Measurements from ENCODE around the gene PRPF40A. TPM values are rescaled to one million over a fixed set of nuclear protein-coding genes. Genes with fewer than 3 reads are reported as not detected.

Gene PRPF40A
- total and polyA plus RNA-seq, 10 of the 15 experiments (the other 5 are each of a cell fraction or from before 2014, with no cell fraction given) = 97.8 to 197 (median 144) TPM

- TF ChIP-seq ZBTB4 (CRISPR knock-in tag; IDR thresholded peaks at IDR 0.05) = no peak
- TF ChIP-seq CEBPB (IDR thresholded peaks at IDR 0.05; ENCODE audit: borderline replicate concordance in 1 of 2, low read depth in 2 of 2, low read length in 2 of 2) = no peak
- TF ChIP-seq MYB (IDR thresholded peaks at IDR 0.05; ENCODE audit: borderline replicate concordance, low read depth, low read length) = no peak
- TF ChIP-seq POLR2AphosphoS2 (IDR thresholded peaks at IDR 0.05; ENCODE audit: low read depth, low read length) = peak; percentile 70
- TF ChIP-seq MLLT1 (IDR thresholded peaks at IDR 0.05) = no peak; the same call in 1 of the 2 replicates
- no peak for TF ChIP-seq EZH2 (IDR thresholded peaks at IDR 0.05; ENCODE audit: borderline replicate concordance, control insufficient read depth, low read depth, low read length)
- no peak; the same call in 1 of the 2 replicates for TF ChIP-seq RB1 (IDR thresholded peaks at IDR 0.05; ENCODE audit: borderline replicate concordance)
- TF ChIP-seq TCF3 (IDR thresholded peaks at IDR 0.05; ENCODE audit: borderline replicate concordance, insufficient read depth, low read depth, low read length) = peak; percentile 21; the same call in 1 of the 2 replicates
- no peak for TF ChIP-seq BCLAF1 (IDR thresholded peaks at IDR 0.05)
- TF ChIP-seq TCF12 (IDR thresholded peaks at IDR 0.05; ENCODE audit: low read depth, low read length) = 0 out of 2 replicates have a peak, but pooled peaks have one; percentile 2
- peak in 1 of 2 experiments; percentile 34; a peak in 2 of 4 replicates for TF ChIP-seq IKZF2 (IDR thresholded peaks at IDR 0.05)
- no peak for TF ChIP-seq USF1 (IDR thresholded peaks at IDR 0.05; ENCODE audit: borderline replicate concordance, extremely low read length, insufficient read depth, low read depth, low read length)
- peak; percentile 93 for TF ChIP-seq NFYB (IDR thresholded peaks at IDR 0.05; ENCODE audit: insufficient read depth, low read depth, low read length)
- no peak for TF ChIP-seq BCL11A (IDR thresholded peaks at IDR 0.05; ENCODE audit: low read depth, low read length)
- peak; percentile 35; the same call in 1 of the 2 replicates for TF ChIP-seq NRF1 (conservative IDR thresholded peaks at IDR 0.05; ENCODE audit: low read depth, low read length)
- no peak for TF ChIP-seq ZBTB33 (IDR thresholded peaks at IDR 0.05)
Measured at GRCh38 chr2:152717228-152718075, at the start of gene PRPF40A (continued).

Measured in GM12878 (cell line).